Nucleus accumbens (tissue), 56 donors: ENCODE data around the gene VILL.
"Not testable (repeated sequence)": the region's sequence is repeated elsewhere in the genome, so short reads cannot be mapped to it uniquely, and the experiment has no call there.

ENCODE experiments used
- DNase-seq, 56 donors: peaks; one replicate each; lab custom pipeline; 2025; lab: John Stamatoyannopoulos, UW

VILL gene

DNA sequence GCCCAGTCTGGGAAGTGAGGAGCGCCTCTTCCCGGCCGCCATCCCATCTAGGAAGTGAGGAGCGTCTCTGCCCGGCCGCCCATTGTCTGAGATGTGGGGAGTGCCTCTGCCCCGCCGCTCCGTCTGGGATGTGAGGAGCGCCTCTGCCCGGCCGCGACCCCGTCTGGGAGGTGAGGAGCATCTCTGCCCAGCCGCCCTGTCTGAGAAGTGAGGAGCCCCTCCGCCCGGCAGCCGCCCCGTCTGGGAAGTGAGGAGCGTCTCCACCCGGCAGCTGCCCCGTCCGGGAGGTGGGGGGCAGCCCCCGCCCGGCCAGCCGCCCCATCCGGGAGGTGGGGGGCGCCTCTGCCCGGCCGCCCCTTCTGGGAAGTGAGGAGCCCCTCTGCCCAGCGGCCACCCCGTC is 62.7 kb downstream of the VILL start:
- DNase-seq = not testable (repeated sequence)

DNA sequence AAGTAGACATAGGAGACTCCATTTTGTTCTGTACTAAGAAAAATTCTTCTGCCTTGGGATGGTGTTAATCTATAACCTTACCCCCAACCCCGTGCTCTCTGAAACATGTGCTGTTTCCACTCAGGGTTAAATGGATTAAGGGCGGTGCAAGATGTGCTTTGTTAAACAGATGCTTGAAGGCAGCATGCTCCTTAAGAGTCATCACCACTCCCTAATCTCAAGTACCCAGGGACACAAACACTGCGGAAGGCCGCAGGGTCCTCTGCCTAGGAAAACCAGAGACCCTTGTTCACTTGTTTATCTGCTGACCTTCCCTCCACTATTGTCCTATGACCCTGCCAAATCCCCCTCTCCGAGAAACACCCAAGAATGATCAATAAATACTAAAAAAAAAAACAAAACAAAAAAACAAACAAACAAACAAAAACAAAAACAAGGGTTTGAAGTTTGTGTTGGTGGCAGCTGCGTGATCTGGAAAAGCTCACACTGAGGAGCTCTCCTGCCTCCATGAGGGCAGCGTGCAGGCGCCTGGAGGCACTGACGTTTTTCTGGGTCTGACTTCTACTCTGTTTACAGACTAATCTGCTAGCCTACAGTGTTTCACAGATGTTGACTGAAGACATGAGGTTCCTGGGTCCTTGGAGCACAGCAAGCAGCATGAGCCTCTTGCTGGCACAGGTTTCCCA is 63.4 kb downstream of the VILL start:
- not testable (repeated sequence) for DNase-seq

DNA sequence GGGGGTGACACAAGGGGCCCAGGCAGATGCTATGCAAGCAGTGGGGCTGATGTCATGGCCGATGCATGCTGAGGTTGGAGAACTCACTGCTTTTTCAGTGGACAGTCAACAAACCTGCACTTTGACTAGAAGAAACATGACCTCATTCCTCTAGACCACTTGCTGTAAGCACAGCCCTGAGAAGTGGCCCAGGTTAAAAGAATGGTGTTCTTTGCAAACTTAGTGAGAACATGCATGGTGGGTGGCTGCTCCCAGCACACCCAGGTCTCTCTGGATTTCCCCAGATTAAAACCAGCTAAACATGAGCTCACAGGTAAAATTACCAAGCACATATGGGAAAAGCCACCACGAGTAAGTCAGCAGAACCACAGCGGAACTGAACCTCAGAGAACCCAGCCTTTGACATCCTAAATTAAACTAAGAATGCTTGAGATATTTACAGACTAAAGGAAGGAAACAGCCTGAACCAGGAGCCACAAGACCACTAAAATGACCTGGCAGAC is 64.0 kb downstream of the VILL start:
- DNase-seq = no peak
